ENCODE measurements around the gene SACS. TPM values are rescaled to one million over a fixed set of nuclear protein-coding genes. Genes with fewer than 3 reads are reported as not detected.
A peak's percentile ranks its signal among the peaks of the same experiment; 100 is the strongest.

SACS gene
- total and polyA plus RNA-seq, 7 donors, result 0.60 to 32.5 (median 20.9) TPM

- H3K4me1 ChIP-seq, result peaks cover 0 to 18% (median 9%) of the 10 kb centered on the region in 4 donors
- no peaks in the 10 kb centered on the region for H3K27me3 ChIP-seq
- intact Hi-C loops (cut with DNase I), result loop anchor here (2.0 to 5.0 kb wide), 3 partner anchors 92 to 755 kb away; no protein-coding TSS in a partner anchor
- 76 to 80% methylated on average over 14 of the region's 14 CpGs for WGBS, 2 donors
- TF ChIP-seq POLR2A (IDR thresholded peaks at IDR 0.05) (no peak), CTCF (IDR thresholded peaks at IDR 0.05) (no peak), EP300 (IDR thresholded peaks at IDR 0.05) (no peak), POLR2AphosphoS5 (IDR thresholded peaks at IDR 0.05) (no peak)
- peak overlapping the region; percentile 77 to 86 (median 84) for H3K27ac ChIP-seq
- DNase-seq, result no peak
- no peaks in the 10 kb centered on the region for H3K36me3 ChIP-seq
- H3K9me3 ChIP-seq, result no peaks in the 10 kb centered on the region
- peak overlapping the region in 1 of 4 donors; percentile 55 for H3K4me3 ChIP-seq
Observed at GRCh38 chr13:23467048-23467931, 33.8 kb upstream of the SACS start.

GRCh38 chr13:23466144-23467002 is 32.9 kb upstream of the SACS start:
- DNase-seq, result peak; percentile 82
- Histone ChIP-seq H3K36me3 (no peaks in the 10 kb centered on the region), H3K27me3 (no peaks in the 10 kb centered on the region), H3K4me1 (peaks cover 0 to 18% (median 9%) of the 10 kb centered on the region in 4 donors), H3K27ac (peak overlapping the region; percentile 77 to 86 (median 84)), H3K9me3 (no peaks in the 10 kb centered on the region), H3K4me3 (peak overlapping the region; percentile 28 to 57 (median 50))
- WGBS, 2 donors, result 1 to 2% methylated on average over 64 of the region's 64 CpGs
- peak; percentile 54 to 75 (median 62) for TF ChIP-seq CTCF (IDR thresholded peaks at IDR 0.05)
- no peak for TF ChIP-seq POLR2AphosphoS5 (IDR thresholded peaks at IDR 0.05)
- intact Hi-C loops (cut with DNase I), result loop anchor here (1.0 to 5.0 kb wide), 4 partner anchors 92 to 756 kb away; no protein-coding TSS in a partner anchor

GRCh38 chr13:23463661-23464060 is 30.2 kb upstream of the SACS start:
- 90 to 91% methylated on average over 4 of the region's 4 CpGs for WGBS, 2 donors
- no peak overlapping the region for H3K4me3 ChIP-seq
- H3K9me3 ChIP-seq, result no peaks in the 10 kb centered on the region
- no peaks in the 10 kb centered on the region for H3K36me3 ChIP-seq
- intact Hi-C loops (cut with DNase I), result no loop called here
- peaks cover 0 to 18% (median 9%) of the 10 kb centered on the region in 4 donors for H3K4me1 ChIP-seq
- H3K27ac ChIP-seq, result no peak overlapping the region
- DNase-seq, result no peak
- TF ChIP-seq CTCF (IDR thresholded peaks at IDR 0.05), result no peak
- no peak for TF ChIP-seq EP300 (IDR thresholded peaks at IDR 0.05)
- TF ChIP-seq POLR2AphosphoS5 (IDR thresholded peaks at IDR 0.05), result no peak
- TF ChIP-seq POLR2A (IDR thresholded peaks at IDR 0.05), result no peak
- no peaks in the 10 kb centered on the region for H3K27me3 ChIP-seq

GRCh38 chr13:23462815-23463559 is 29.5 kb upstream of the SACS start:
- H3K27me3 ChIP-seq, result no peaks in the 10 kb centered on the region
- no peak overlapping the region for H3K4me3 ChIP-seq
- H3K27ac ChIP-seq, result no peak overlapping the region

More at GRCh38 chr13:23462815-23463559, 29.5 kb upstream of the SACS start:
- Histone ChIP-seq H3K4me1 (peaks cover 0 to 18% (median 9%) of the 10 kb centered on the region in 4 donors), H3K36me3 (no peaks in the 10 kb centered on the region), H3K9me3 (no peaks in the 10 kb centered on the region)
- no peak for DNase-seq
- TF ChIP-seq EP300 (IDR thresholded peaks at IDR 0.05), result no peak
- TF ChIP-seq CTCF (IDR thresholded peaks at IDR 0.05), result no peak
- no peak for TF ChIP-seq POLR2AphosphoS5 (IDR thresholded peaks at IDR 0.05)
- TF ChIP-seq POLR2A (IDR thresholded peaks at IDR 0.05), result no peak
- WGBS, 2 donors, result 51 to 64% methylated on average over 3 of the region's 3 CpGs
- intact Hi-C loops (cut with DNase I), result no loop called here

Data from sigmoid colon (tissue), 7 donors.